ENCODE results near the gene RFX3.

- no peak for TF ChIP-seq MAX (IDR thresholded peaks at IDR 0.05)
- no peak for TF ChIP-seq EP300 (IDR thresholded peaks at IDR 0.05; ENCODE audit: borderline replicate concordance)
- TF ChIP-seq RAD21 (IDR thresholded peaks at IDR 0.05; ENCODE audit: low read depth): no peak
- TF ChIP-seq TEAD4 (IDR thresholded peaks at IDR 0.05): no peak
- TF ChIP-seq YY1 (IDR thresholded peaks at IDR 0.05; ENCODE audit: low read depth): no peak
- no peak for TF ChIP-seq REST (IDR thresholded peaks at IDR 0.05; ENCODE audit: low read depth)
- no peak for TF ChIP-seq ZBTB7A (IDR thresholded peaks at IDR 0.05; ENCODE audit: low read depth)
- no peak for TF ChIP-seq EGR1 (IDR thresholded peaks at IDR 0.05)
- no peak for TF ChIP-seq CEBPB (IDR thresholded peaks at IDR 0.05)
- no peak for TF ChIP-seq FOXM1 (IDR thresholded peaks at IDR 0.05; ENCODE audit: borderline replicate concordance, low read depth)
- no peak for TF ChIP-seq CREB1 (IDR thresholded peaks at IDR 0.05; ENCODE audit: low read depth)
Observed at GRCh38 chr9:3507395-3508077, 18.3 kb downstream of the RFX3 start.

All from Ishikawa (cell line).